Retina (tissue), 1 donor: ENCODE results near the gene CTNNA2.

ENCODE experiments used
- DNase-seq: peaks from one replicate; pipeline ENCODE4 v3.0.0-alpha.2; 2016

The CTNNA2 gene

DNA sequence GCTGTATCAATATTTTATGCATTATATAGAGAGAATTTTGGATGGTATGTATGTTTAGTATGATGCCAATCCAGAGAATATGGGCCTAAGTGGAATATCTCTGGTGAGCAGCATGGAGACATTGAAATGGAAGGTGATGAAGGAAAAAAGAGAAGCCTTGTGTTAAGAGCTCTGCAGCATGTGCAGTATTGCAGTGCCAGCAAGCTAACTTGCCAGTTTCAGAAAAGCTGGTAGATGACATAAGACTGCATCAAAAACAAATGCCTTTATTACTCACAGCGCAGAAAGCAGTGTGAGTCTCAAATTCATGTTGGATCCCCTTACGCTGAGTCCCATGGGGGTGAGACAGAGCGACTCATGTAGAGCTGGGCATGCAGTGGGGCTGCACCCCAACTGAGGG lies 280.2 kb downstream of the CTNNA2 start:
- no peak for DNase-seq

DNA sequence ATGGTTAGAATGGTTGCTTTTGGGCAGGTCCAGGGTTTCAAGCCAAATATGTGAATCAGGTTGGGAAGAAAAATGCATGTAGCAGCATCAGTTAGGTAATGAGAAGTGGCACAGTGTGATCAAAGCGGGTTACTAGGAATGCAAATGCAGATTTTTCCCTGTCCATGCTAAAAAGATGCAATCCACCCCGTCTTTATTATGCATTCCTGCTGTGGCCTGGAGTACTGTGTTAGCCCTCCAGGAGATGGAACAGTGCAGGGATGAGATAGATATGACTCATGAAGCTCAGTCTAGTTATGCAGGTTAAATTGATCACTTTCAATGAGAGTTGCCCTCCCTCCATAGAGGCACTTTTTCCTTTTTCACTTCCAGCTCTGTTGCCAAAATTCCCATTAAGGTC lies 283.8 kb downstream of the CTNNA2 start:
- no peak for DNase-seq

DNA sequence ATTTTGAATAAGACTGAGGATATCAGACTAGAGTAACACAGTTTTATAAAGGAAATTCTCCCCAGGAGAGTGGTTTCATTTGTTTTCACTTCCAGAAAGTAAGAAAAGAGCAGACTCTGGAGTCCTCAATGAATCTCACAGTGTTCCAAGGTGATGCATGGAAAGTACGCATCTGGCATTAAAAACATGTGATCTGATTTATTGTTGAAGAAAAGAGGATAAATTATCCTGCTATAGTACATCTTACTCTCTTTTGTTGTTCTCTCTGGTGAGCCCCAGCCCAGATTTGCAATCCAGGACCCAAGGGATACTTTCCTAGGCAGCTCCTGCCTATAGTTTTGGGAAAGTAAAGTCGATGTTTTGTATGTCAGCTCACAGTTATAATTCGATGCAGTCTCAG lies 285.9 kb downstream of the CTNNA2 start:
- DNase-seq: no peak

DNA sequence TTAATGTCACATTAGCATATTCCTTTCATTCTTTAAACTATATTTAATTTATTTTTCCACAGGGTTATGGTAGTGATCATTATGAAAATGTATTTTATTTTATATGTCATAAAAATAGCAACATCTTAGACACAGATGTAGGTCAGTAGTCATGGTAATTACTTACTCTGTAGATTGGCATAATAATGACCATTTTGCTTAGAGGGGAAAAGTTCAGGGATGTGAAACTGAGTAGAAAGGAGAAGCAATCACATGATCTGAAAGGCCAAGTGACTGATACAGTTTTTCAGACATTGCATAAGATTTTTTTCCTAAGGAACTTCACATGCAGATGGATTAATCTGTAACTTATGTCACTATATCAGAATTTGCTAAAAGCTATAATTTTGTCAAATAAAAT lies 286.9 kb downstream of the CTNNA2 start:
- no peak for DNase-seq

DNA sequence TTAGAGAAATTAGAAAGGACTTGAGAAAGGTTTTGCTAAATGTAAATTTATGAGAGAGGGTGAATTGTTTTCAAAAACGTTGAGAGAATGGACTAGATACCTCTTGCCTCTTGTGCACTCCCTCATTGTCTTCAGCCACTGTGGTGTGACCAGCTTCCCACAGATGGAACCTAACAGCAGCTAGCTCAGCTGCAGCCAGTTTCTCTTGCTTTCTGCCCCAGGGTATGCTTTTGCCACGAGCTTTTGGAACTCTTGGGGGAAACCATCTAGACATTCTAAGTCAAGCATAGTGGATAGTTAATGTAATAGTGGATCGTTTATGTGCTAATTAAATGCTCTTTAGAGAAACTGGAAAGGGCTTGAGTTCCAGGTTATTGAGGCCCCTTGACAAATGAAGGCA lies 288.2 kb downstream of the CTNNA2 start:
- no peak for DNase-seq

DNA sequence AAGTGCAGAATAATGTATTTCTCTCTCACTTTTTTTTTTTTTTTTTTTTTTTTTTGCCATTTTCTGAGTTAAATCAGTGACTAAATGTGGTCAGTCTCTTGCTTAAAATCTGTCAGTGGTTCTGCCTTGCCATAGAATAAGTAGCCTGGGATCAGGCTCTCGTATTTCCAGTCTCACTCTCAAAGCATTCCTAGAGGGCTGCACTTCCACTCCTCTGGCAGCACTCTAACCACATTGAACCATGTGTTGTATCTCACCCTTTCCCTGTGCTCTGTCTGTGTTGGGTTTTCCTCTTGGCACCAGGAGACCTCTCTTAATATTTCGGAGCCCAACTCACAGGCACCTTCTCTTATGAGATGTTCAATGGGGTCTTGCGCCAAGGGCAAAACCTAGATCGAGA lies 304.4 kb downstream of the CTNNA2 start:
- no peak for DNase-seq

DNA sequence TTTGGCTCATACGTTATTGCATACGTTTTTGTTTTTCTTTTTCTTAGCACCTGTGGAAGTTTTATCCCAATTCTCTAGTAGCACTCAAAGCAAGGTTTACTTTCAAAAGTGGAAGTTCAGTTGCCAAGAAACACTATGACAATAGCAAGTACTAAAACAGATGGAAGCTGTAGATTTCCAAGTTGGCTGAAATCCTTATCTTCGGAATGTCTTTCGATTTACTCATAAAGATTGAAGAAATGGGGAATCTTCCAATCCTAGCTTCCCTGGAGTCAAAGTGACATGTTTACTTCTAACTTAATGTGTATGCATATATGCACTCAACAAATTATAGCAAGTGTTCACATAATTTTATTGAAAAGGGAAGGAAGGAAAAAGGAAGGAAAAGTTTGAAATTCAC lies 307.4 kb downstream of the CTNNA2 start:
- no peak for DNase-seq

DNA sequence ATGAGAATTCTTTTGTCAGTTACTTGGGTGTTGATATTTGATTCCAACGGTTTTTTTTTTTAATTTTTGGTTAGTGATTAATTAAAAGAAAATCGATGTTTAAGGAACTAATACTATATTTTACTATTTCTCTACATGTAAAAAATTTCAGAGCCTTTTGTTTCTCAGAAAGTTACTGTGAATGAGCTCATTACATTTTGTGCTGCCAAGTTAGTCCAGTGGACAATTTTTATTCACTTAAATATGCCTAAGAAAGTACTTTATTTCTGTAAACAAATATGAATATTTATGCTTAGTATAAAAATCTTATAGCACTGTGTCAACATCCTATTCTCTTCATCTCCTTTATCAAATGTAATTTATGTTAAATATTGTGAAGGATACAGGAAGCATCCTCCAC lies 309.3 kb downstream of the CTNNA2 start:
- DNase-seq: no peak

DNA sequence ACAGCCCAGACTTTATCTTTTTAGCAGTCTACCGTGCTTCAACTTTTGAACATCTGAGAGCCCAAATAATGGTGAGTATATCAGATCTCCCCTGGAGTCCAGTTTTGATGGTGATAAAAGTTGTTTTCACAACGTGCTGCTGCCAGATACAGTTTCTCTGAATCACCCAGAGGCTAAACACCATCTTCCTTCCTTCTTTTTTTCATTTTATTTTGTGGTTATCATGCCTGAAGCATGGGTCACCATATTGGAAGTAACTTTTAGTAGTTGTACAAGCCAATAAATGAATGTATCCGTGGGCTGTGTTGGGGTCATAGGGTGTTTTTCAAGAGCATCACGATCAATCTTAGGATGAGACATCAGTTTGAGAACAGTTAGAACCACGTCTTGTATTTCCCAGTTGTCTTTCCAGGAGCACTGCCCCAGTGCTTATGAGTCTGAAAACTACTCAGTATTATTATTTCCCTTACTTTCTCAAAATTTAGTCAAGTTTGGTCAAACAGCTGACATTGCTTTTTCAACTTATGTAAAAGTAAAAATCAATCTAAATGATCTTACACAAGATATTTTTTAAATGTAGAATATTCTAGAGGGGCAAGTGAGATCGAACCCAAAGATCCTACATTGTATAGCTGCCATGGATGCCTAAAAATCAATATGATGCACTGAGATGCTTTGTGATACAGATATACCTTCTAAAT lies 311.4 kb downstream of the CTNNA2 start:
- no peak for DNase-seq

DNA sequence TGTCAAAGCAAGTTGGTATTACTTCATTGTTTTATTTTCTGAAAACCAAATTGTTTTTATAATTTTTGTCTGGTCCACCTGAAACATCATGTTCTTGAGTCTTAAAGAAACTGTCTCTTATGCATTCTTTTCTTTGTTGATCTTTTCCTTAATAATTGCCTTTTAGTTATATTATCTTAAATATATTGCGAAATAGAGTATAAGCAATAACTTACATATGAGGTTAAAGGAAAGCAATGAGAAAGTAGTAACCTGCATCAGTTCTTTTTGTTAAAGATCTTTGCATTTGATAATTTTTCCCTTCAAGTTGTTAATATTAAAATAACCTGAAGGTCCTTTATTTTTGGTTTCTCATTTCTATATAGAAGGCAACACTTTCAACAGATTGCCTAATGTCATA lies 315.0 kb downstream of the CTNNA2 start:
- DNase-seq: no peak

DNA sequence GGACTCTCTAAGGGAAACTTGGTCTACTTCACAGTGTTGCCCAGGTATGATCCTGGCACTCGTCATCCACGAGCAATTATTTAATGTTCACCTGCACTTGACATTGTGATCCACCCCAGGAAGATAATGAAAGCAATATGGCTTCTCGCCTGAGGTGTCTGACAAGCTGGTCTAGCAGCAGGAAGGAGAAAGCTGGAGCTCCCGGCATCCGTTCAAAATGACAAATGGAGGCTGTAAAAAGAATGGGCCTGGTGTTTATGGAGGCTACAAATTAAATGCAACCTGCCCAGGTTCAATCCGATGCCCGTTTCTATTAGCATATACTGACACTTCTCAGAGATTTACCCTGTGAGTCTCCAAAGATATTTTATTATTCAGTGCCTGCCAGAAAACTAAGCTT lies 317.6 kb downstream of the CTNNA2 start:
- no peak for DNase-seq

DNA sequence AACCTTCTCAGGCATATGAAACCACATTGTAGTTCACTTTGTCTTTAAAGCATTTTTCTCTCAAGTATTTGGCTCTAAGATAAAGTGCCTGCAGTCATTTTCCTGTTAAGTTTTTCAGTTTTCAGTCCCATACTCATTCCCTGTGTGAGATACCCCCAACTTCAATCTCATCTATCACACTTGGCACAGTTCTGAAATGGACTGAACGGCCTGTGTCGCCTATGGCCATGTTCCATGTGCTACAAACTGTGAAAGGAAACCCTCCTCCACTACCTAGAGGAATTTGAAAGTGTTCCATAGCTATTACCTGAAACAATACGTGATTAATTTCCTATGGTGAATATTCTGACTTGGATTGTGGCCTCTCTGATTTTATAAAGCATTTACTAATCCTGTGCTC lies 319.1 kb downstream of the CTNNA2 start:
- DNase-seq: no peak

DNA sequence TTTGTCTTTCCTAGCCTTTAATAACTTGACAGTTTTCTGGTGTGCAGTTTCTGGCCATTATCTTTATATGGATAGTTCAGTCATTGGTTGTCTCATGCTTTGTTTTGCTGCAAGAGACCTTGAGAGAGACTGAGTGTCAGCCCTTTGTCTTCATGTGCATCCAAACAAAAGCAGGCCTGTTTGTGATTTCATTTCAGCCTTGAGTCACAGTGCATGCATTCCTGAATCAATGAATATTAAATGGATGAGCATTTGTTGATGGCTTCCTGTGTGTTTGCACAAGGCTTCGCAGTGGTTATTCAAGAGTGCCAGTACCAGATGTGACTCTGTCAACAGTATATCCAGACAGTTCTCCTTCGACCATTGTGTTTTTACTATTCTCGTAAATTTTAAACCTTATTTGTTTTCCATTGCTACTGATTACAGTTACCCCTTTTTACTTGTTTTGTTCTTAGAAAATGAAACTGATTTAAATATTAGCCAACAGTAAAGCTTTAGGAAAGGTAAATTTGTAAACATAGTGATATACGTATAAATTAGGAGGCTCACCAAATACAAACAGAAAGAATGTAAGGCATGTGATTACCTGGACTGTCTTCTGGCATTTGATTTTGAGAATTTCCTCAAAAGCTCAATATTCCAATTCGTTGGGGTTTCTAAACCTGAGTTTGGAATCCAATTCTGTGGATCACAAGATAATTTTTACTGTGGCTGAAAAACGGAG lies 319.8 kb downstream of the CTNNA2 start:
- peak; percentile 42 for DNase-seq

DNA sequence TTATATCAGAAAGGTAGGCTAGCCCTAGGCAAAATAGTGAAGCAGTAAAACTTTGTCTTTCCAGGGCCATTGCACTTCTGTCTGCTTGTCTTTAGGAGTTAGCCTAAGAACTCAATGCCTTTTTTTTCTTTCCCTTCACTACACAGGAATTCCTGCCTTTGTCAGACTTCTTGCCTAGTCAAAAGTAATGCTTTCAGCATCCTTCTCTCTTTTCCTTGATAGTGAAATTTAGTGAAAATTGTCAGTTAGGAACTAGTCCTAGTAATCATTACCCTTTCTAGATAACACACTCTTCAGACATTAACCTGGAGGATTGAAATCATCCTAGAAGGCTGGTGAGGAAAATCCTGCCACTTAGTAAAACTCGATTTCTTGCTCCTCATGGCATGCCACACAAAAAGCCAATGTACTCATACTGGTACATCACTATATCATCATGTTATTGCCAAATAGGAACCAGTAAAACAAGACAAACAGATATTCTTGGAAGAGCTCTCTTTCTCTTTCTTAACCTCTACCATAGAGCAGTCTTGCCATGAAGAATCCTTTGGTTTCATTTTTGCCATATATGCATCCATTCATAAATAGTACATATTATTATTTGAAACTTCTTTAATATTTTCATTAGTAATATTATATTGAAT lies 320.5 kb downstream of the CTNNA2 start:
- no peak for DNase-seq

DNA sequence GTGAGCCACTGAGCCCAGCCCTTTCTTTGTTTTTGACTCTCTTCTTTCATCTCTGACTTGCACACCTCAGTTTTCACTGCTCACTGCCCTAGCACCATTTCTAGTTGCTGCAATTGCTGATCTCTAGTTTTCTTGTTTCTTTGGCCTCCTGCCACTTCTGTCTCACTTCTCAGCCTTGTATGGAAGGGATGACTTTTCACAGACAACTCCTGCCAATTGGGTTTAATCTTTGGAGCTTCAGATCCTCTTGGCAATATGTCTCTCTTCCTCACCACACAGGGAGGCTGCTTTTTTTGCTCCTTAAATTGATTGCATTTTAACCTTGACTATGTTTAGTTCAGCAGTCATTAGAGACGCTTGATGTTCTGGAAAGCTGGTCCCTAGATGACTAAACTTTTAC lies 323.1 kb downstream of the CTNNA2 start:
- no peak for DNase-seq

DNA sequence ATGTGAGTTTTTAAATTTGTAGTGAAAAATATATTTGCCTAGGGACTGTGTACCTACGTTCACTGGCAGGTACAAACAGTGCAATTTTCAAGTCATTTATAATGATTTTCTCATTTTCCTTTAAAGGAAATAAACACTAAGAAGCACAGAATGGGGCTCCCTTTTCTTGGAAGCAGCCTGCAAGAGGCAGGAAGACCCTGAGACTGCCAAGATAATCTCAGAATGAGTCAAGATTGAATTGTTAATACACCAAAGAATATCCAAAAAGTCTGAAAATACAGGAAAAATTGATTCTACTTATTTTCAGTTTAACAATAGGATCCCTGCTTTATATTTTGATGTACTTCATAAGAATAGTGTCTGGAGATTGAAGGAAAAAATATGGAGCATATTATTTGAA lies 331.2 kb downstream of the CTNNA2 start:
- no peak for DNase-seq

DNA sequence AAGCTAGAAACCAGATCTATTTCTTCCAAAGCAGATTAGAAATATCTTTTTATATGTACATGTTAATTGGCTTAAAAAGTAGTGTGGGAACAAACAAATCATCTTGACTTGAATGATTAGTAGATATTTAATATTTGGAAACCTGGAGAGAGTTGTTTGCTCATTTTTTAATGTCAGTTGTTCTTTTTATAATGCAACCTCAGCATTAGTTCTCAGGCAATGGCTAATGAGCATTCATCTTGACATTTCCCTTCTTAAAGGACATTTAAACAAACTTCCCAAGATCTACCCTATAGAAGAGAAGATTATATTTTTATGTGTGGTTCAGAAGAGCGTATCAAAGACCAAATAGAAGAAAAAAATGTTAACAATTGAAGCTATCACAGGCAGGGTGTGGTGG lies 334.0 kb downstream of the CTNNA2 start:
- DNase-seq: no peak

DNA sequence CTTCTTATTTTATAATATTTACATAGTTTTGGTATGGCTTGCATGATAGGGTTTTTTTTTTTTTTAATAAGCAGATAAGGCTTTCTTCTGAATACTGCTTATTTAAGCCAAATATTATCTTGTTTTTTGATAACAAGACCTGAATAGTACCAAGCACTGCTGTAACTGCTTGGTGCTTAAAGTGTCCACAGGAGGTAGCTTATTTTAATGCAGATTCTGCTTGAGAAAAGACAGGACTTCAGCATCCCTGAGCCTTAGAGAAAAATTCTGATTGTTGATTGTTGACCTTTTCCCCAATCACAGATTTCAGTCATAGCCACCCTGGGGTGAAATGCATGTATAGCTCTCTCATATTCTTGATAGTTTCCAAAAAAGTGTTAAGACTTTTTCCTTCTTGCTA lies 336.4 kb downstream of the CTNNA2 start:
- no peak for DNase-seq

DNA sequence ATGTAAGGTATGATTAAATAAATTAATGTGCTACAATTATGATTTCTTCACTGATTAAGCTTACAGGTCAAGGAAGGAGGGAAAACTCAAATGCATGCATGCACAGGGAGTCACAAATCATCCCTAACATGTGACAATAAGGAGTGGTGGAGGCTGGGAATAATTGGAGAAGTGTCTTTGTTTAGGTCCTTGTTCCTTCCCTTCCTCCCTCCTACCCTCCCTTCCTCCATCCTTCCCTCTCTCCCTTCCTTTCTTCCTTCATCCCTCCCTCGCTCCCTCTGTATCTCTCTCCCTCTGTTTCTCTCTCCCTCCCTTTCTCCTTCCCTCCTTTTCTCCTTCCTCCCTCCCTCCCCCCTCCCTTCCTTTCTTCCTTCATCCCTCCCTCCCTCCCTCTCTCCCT lies 337.1 kb downstream of the CTNNA2 start:
- DNase-seq: no peak

DNA sequence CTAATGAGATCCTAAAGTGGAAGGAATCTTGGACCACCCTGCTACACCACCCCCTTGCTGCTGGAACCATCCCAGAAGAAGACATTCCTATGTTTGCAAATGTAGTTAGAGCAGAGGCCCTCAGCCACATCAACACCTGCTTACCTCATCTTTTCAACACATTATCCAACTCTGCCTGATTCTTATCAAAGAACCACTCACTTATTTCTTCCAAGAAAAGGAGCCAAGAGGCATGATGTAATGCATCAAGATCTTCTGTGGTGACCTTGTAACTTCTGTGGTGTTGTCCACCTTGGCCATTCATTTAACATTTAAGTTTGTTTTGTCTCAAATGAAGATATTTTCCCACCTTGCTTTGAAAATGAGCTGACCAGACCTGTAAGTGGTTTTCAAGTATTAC lies 338.1 kb downstream of the CTNNA2 start:
- no peak for DNase-seq

DNA sequence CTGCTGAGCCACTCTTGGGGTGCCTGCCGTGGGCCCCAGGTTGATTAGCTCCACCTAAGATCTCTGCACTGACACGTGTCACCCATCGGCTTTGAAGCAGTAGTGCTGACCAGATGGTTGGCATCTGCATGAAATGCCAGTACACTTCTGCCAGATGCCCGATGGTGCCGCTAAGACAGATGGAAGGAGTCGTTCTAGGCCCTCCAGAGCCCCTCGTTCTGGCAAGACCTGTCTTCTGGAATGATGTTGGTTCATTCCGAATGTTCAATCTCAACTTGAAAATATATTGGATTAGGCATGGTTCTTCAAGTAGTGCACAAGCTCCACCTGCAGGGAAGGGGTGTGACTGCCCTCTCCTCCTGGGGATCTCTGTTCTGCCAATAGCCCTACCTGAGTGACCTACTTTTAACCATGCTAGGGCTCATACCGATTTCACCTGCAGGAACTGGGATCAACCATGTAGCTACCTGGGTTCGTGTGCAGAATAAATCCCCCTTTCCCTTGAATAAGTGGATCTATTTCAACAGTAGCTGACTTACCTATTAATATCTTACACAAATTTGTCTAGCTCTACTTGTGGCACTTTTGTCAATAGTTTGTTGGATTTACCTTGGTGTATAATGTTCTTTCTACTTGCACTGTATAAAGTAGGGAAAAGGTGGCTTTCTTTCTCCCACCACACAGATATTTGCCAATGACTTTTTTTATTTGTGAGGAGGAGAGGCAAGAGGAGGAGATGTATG lies 342.6 kb downstream of the CTNNA2 start:
- peak; percentile 20 for DNase-seq

DNA sequence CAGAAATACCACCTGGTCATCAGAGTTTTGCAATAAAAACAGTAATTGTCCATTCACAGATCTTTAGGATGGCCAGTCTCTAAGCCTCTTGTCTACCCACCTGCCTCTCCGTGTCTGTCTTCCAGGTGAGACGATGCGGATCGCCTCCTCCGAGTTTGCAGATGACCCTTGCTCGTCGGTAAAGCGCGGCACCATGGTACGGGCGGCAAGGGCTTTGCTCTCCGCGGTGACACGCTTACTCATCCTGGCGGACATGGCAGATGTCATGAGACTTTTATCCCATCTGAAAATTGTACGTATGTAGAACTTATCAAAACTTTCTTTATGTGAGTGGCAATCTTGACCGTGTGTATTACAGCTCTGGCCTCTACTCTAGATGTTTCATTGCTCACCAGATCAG lies 345.0 kb downstream of the CTNNA2 start:
- no peak for DNase-seq

DNA sequence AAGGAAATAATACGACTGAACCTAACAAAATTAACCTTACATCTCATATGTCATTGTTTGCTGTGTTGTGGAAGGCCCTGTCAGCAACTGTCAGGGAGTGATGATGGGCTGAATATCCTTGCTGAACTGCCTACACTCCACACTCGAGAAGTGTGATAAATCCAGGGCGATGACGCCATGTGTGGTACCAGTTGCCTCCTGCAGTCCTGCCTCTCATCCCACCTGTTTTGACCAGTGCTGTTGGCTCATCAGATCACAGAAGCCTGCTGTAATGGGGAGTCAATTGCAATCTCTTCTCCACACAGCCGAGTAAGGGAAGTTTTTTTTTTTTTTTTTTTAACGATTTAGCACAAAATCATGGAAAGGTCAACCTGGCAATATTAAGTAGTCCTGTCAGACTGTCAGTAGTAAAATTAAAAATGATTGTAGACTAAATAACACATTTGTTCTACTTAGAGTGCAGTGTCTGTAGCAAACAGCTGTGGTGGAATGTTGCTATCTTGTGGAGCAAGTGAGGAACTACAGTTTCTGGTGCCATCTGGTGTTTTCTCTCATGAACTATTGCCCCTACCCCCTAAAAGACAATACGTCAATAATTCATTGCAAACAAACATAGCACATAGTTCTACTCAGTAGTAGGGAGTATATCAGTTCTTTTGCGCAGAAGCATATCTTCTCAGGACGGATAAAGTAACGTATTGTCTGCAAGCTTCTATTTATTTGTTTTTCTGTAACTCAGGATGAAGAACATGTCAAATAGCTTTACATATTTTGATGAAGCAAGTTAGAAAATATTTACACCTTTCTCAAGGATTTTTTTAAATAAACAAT lies 347.6 kb downstream of the CTNNA2 start:
- peak; percentile 68 for DNase-seq
